Upper lobe of right lung (tissue), 1 donor: Measurements from ENCODE around the gene NOP53. TPM values are rescaled to one million over a fixed set of nuclear protein-coding genes. Genes with fewer than 3 reads are reported as not detected.
A peak's percentile ranks its signal among the peaks of the same experiment; 100 is the strongest.
"Not testable (repeated sequence)": the region's sequence is repeated elsewhere in the genome, so short reads cannot be mapped to it uniquely, and the experiment has no call there.

ENCODE experiments used
- ATAC-seq: fragments of 200-7000 bp; cut with Tn5 transposase; one replicate; pipeline ENCODE4 v1.9.1; 2020; ENCODE audit warnings: mild to moderate bottlenecking, moderate library complexity
- DNase-seq: peaks from one replicate; pipeline ENCODE4 v3.0.0-alpha.2; 2020
- H3K27ac ChIP-seq: fragments of 200-600 bp; one replicate; pipeline ENCODE4 v1.8.0; 2022
- H3K27me3 ChIP-seq: fragments of 200-600 bp; one replicate; pipeline ENCODE4 v1.8.0; 2022; ENCODE audit warnings: mild to moderate bottlenecking
- H3K36me3 ChIP-seq: fragments of 200-600 bp; one replicate; pipeline ENCODE4 v1.8.0; 2022
- H3K4me1 ChIP-seq: fragments of 200-600 bp; one replicate; pipeline ENCODE4 v1.8.0; 2022
- H3K4me3 ChIP-seq: fragments of 200-600 bp; one replicate; pipeline ENCODE4 v1.8.0; 2022; ENCODE audit warnings: mild to moderate bottlenecking
- H3K9me3 ChIP-seq: fragments of 200-600 bp; one replicate; pipeline ENCODE4 v1.8.0; 2022
- CTCF ChIP-seq: fragments of 200-600 bp; IDR thresholded peaks from one replicate; pipeline ENCODE4 v1.8.0; 2022; ENCODE audit warnings: antibody characterized with exemption
- intact Hi-C: fragments of 100-400 bp; cut with DNase I; formaldehyde crosslinking; loops from one replicate; pipeline ENCODE4 v1.11.0; 2022
- total RNA-seq: library from RNA; stranded (reverse); fragmentation: NEBNext Ultra II Directional; extraction: Animal tissue kit (Norgen Biotek cat#: 25700); gene quantifications from one replicate; pipeline ENCODE4 v1.2.1, GENCODE V29; 2021
- donor health status: DM: no; HTN: yes; CAD: no; lungs with severe emphysema.

Gene NOP53
- total RNA-seq, 1 donor from 2014 or later: 260 TPM

DNA sequence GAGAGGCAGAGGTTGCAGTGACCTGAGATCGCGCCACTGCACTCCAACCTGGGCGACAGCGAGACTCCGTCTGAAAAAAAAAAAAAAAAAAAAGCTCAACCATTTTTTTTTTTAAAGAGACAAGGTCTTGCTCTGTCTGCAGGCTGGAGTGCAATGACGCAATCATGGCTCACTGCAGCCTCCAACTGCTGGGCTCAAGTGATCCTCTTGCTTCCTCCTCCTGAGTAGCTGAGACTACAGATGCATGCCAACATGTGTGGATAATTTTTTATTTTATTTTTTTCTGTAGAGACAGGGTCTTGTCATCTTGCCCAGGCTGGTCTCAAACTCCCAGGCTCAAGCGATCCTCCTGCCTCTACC is 21.8 kb upstream of the NOP53 start:
- H3K4me3 ChIP-seq: peak overlapping the region; percentile 31
- peaks cover 22% of the 10 kb centered on the region for H3K36me3 ChIP-seq
- peak; percentile 82 for DNase-seq
- intact Hi-C loops: no loop called here
- no peaks in the 10 kb centered on the region for H3K9me3 ChIP-seq
- ATAC-seq: peak; percentile 48
- H3K27ac ChIP-seq: peak overlapping the region; percentile 63
- peaks cover 61% of the 10 kb centered on the region for H3K4me1 ChIP-seq
- TF ChIP-seq CTCF: no peak
- H3K27me3 ChIP-seq: no peaks in the 10 kb centered on the region

DNA sequence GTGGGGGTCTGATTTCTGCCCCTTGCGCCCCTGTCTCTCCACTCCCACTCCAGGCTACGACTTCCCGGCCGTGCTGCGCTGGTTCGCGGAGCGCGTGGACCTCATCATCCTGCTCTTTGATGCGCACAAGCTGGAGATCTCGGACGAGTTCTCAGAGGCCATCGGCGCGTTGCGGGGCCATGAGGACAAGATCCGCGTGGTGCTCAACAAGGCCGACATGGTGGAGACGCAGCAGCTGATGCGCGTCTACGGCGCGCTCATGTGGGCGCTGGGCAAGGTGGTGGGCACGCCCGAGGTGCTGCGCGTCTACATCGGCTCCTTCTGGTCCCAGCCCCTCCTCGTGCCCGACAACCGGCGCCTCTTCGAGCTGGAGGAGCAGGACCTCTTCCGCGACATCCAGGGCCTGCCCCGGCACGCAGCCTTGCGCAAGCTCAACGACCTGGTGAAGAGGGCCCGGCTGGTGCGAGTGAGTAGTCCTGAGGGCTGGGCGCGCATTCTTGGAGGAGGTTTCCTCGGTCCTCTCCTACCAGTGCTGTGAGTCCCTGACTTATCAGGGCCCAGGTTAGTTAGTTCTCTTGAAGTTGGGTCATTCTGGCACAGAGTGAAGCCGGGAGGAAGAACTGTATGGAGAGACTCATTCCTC is 19.5 kb upstream of the NOP53 start:
- ATAC-seq (peak; percentile 76), DNase-seq (peak; percentile 95)
- intact Hi-C loops: no loop called here
- no peaks in the 10 kb centered on the region for H3K9me3 ChIP-seq
- H3K4me1 ChIP-seq: peaks cover 69% of the 10 kb centered on the region
- H3K36me3 ChIP-seq: peaks cover 27% of the 10 kb centered on the region
- H3K27ac ChIP-seq: peak overlapping the region; percentile 60
- TF ChIP-seq CTCF: no peak
- H3K27me3 ChIP-seq: no peaks in the 10 kb centered on the region
- no peak overlapping the region for H3K4me3 ChIP-seq

GRCh38 chr19:47726467-47726866 is 18.9 kb upstream of the NOP53 start:
- no peaks in the 10 kb centered on the region for H3K27me3 ChIP-seq
- no peak for TF ChIP-seq CTCF
- H3K27ac ChIP-seq: peak overlapping the region; percentile 60
- no peak overlapping the region for H3K4me3 ChIP-seq
- no peaks in the 10 kb centered on the region for H3K9me3 ChIP-seq
- DNase-seq (no peak), ATAC-seq (no peak)
- intact Hi-C loops: no loop called here
- H3K4me1 ChIP-seq: peaks cover 69% of the 10 kb centered on the region
- peaks cover 27% of the 10 kb centered on the region for H3K36me3 ChIP-seq

- H3K9me3 ChIP-seq, ATAC-seq, DNase-seq, H3K27me3 ChIP-seq, intact Hi-C loops, H3K4me3 ChIP-seq: not testable (repeated sequence)
- Histone ChIP-seq H3K4me1 (peaks cover 64% of the 10 kb centered on the region), H3K36me3 (peaks cover 41% of the 10 kb centered on the region), H3K27ac (peak overlapping the region; percentile 85)
Measured at GRCh38 chr19:47728295-47728694, 17.1 kb upstream of the NOP53 start.

DNA sequence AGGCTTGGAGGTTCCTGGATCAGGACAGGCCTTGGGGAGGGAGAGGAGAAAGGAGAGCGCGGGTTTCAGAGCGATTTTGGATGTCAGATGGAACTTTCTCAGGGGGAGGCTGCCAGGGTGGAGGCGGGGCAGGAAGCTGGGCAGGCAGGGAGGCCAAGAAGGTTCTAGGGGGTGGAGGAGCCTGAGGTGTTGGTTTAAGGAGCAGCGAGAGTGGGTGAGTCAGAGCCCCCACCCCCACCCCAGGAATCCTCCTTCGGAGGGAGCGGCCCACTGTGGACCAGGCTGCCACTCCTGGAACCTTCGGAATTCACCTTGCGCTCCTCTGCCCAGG is 15.9 kb upstream of the NOP53 start:
- peaks cover 52% of the 10 kb centered on the region for H3K4me1 ChIP-seq
- no peak for TF ChIP-seq CTCF
- H3K36me3 ChIP-seq: peaks cover 41% of the 10 kb centered on the region
- H3K27me3 ChIP-seq: no peaks in the 10 kb centered on the region
- no peaks in the 10 kb centered on the region for H3K9me3 ChIP-seq
- peak overlapping the region; percentile 85 for H3K27ac ChIP-seq
- H3K4me3 ChIP-seq: peak overlapping the region; percentile 43
- ATAC-seq (peak; percentile 87), DNase-seq (peak; percentile 88)
- intact Hi-C loops: no loop called here

DNA sequence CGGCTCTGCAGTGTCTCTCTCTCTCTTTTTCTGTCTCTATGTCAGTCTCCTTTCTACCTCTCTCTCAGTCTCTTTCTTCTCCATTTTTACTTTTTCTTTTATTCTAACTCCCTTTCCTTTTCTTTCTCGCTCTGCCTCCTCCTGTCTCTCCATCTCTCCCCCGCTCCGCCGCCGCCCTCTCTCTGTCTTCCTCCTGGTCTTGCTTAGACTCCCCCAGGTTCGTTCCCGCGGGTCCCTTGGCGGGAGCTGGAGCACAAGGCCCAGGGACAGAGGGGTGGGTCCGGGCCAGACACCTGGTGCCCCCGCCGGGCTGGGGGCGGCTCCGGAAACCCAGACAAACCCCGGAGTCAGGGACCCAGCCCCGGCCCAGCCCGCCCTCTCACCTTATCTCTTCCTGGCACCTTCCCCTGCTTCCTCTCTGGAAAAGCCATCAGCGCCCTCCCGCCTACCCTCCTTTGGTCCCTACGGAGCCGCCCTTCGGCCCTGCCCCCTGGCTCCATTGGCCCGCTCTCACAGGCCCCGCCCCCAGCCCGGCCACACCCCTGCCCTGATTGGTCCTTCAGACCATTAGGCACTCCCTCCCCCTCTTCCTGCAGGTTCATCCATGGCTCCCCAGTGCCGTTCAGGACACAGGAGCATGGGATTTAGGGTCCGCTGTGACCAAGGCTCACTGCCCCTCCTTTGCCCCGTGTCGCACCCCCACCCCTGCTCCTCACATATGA is 15.4 kb upstream of the NOP53 start:
- DNase-seq (peak; percentile 94), ATAC-seq (peak; percentile 89)
- intact Hi-C loops: no loop called here
- Histone ChIP-seq H3K4me3 (peak overlapping the region; percentile 43), H3K9me3 (no peaks in the 10 kb centered on the region), H3K27ac (peak overlapping the region; percentile 85), H3K27me3 (no peaks in the 10 kb centered on the region), H3K36me3 (peaks cover 42% of the 10 kb centered on the region), H3K4me1 (peaks cover 47% of the 10 kb centered on the region)
- TF ChIP-seq CTCF: no peak
